ENCODE measurements around the gene BCL10.

Gene BCL10

GRCh38 chr1:85219853-85220610 lies 56.4 kb downstream of the BCL10 start:
- no peak for DNase-seq

GRCh38 chr1:85216697-85217096 lies 59.7 kb downstream of the BCL10 start:
- no peak for DNase-seq
